HL-60 (cell line): Measurements from ENCODE around the gene SLC6A6.

Source experiments
- DNase-seq, 2 experiments: peaks; one replicate each; pipeline ENCODE4 v3.0.0-alpha.2; 2010 to 2020; ENCODE audit warnings: low read depth in 1 of 2, low spot score in 1 of 2
- H3K27ac ChIP-seq: fragments of 250-450 bp; sonication (Bioruptor Pico); replicated peaks from 2 replicates; pipeline ENCODE4 v1.5.1; 2020; ENCODE audit warnings: mild to moderate bottlenecking, moderate library complexity
- H3K27me3 ChIP-seq: fragments of 250-450 bp; sonication (Bioruptor Pico); 2 replicates; pipeline ENCODE4 v1.5.1; 2021; ENCODE audit warnings: mild to moderate bottlenecking, moderate library complexity; ENCODE audit not compliant: insufficient read depth, poor library complexity, severe bottlenecking
- H3K4me3 ChIP-seq: replicated peaks from 2 replicates; pipeline ENCODE4 v1.5.1; 2011; ENCODE audit warnings: mild to moderate bottlenecking, control low read depth, low read length; ENCODE audit not compliant: insufficient read depth
- GABPA ChIP-seq: IDR thresholded peaks from 2 replicates; pipeline ENCODE4 v1.6.1; 2012; ENCODE audit warnings: low read depth
- POLR2AphosphoS5 ChIP-seq: IDR thresholded peaks from 2 replicates; pipeline ENCODE4 v1.6.1; 2012; ENCODE audit warnings: low read depth
- SPI1 ChIP-seq: IDR thresholded peaks from 2 replicates; pipeline ENCODE4 v1.6.1; 2012; ENCODE audit warnings: low read depth, mild to moderate bottlenecking, borderline replicate concordance
- TF ChIP-seq, protein P1 (sequence below): IDR thresholded peaks from 2 replicates; pipeline ENCODE4 v1.6.1; 2012; ENCODE audit warnings: low read depth; ENCODE audit not compliant: insufficient replicate concordance
- TF ChIP-seq, protein P2 (sequence below): IDR thresholded peaks from one replicate; pipeline ENCODE4 v1.5.1; 2011; ENCODE audit warnings: low read length, control low read depth, inconsistent platforms; ENCODE audit not compliant: insufficient read depth

SLC6A6 gene

DNA sequence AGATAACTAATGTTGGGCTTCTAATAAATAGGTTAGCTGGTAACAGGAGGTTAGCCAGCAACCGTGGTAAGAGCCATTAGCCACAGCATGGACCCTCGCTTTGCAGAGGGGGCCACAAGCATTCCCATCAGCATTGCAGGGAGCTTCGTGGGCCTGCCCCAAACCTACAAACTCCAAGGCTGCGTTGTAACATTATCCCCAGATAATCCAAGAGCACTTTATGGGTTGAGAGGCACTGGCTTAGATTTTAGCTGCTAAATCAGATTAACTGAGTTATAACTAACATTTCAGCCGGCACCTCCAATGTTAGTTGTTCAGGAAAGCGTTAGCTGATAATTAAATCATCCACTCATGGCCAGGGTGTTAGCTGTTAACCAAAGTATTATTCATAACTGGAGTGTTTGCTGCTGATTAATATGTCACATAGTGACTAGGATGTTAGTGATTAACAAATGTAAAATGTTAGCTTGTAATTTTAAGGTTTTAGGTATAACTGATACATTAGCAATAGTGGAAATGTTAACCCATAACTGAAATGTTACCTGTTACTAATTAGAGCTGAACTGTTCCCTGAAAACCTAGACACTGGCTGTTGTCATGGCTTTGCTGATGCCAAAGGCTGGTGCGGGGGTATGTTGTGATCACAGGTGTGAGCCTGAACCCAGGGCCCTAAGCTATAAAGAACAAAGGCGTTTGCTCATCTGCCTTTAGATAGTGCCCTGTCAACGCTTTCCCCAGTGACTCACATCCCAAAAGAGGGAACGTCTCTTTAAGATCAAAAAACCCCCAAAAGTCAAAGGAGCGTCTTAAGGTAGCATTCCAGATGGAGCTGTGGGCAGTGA lies 56.2 kb downstream of the SLC6A6 start:
- H3K27ac ChIP-seq: no peak overlapping the region
- DNase-seq: no peak
- TF ChIP-seq POLR2AphosphoS5: no peak
- TF ChIP-seq, protein P1, sequence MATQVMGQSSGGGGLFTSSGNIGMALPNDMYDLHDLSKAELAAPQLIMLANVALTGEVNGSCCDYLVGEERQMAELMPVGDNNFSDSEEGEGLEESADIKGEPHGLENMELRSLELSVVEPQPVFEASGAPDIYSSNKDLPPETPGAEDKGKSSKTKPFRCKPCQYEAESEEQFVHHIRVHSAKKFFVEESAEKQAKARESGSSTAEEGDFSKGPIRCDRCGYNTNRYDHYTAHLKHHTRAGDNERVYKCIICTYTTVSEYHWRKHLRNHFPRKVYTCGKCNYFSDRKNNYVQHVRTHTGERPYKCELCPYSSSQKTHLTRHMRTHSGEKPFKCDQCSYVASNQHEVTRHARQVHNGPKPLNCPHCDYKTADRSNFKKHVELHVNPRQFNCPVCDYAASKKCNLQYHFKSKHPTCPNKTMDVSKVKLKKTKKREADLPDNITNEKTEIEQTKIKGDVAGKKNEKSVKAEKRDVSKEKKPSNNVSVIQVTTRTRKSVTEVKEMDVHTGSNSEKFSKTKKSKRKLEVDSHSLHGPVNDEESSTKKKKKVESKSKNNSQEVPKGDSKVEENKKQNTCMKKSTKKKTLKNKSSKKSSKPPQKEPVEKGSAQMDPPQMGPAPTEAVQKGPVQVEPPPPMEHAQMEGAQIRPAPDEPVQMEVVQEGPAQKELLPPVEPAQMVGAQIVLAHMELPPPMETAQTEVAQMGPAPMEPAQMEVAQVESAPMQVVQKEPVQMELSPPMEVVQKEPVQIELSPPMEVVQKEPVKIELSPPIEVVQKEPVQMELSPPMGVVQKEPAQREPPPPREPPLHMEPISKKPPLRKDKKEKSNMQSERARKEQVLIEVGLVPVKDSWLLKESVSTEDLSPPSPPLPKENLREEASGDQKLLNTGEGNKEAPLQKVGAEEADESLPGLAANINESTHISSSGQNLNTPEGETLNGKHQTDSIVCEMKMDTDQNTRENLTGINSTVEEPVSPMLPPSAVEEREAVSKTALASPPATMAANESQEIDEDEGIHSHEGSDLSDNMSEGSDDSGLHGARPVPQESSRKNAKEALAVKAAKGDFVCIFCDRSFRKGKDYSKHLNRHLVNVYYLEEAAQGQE: no peak
- no peak for TF ChIP-seq GABPA
- TF ChIP-seq, protein P2, sequence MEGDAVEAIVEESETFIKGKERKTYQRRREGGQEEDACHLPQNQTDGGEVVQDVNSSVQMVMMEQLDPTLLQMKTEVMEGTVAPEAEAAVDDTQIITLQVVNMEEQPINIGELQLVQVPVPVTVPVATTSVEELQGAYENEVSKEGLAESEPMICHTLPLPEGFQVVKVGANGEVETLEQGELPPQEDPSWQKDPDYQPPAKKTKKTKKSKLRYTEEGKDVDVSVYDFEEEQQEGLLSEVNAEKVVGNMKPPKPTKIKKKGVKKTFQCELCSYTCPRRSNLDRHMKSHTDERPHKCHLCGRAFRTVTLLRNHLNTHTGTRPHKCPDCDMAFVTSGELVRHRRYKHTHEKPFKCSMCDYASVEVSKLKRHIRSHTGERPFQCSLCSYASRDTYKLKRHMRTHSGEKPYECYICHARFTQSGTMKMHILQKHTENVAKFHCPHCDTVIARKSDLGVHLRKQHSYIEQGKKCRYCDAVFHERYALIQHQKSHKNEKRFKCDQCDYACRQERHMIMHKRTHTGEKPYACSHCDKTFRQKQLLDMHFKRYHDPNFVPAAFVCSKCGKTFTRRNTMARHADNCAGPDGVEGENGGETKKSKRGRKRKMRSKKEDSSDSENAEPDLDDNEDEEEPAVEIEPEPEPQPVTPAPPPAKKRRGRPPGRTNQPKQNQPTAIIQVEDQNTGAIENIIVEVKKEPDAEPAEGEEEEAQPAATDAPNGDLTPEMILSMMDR: no peak
- no peak for TF ChIP-seq SPI1
- no peaks in the 10 kb centered on the region for H3K27me3 ChIP-seq
- H3K4me3 ChIP-seq: no peak overlapping the region

DNA sequence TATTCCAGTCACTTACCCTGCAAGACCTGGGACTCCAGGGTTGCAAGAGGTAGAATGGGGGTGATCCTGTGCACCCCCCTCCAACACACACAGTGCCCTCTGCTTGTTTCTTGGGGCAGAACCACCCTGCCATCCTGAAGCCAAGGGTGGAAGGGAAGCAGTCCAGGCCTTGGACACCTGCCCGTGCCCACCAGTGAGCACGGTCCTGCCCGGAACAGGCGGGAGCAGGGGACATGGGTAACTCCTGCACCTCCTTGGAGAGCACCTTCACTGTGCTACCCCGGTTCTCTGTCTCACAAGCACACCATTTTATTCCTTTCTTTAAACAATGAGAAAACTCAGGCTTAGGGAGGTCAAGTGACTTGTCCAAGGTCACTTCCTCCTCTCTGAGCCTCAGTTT lies 57.0 kb downstream of the SLC6A6 start:
- Histone ChIP-seq H3K4me3 (no peak overlapping the region), H3K27me3 (no peaks in the 10 kb centered on the region), H3K27ac (no peak overlapping the region)
- TF ChIP-seq GABPA (no peak), SPI1 (no peak), POLR2AphosphoS5 (no peak)
- TF ChIP-seq, protein P1: no peak
- TF ChIP-seq, protein P2: no peak
- DNase-seq: no peak

DNA sequence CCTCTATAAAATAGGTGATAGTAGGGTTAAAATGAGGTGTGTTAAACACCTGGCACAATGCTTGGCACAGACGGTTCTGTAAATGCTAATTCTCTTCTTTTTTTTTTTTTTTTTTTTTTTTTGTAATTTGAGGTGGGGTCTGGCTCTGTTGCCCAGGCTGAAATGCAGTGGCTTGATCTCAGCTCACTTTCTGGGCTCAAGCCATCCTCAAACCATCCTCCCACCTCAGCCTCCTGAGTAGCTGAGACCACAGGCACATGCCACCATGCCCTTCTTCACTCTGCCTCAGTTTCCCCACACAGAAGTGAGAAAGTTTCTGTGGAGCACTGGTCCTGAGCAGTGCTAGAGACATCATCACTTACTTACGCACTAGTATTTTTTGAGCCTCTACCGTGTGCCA lies 57.4 kb downstream of the SLC6A6 start:
- no peak for TF ChIP-seq GABPA
- no peak for TF ChIP-seq POLR2AphosphoS5
- TF ChIP-seq SPI1: no peak
- TF ChIP-seq, protein P1: no peak
- TF ChIP-seq, protein P2: no peak
- Histone ChIP-seq H3K27me3 (no peaks in the 10 kb centered on the region), H3K4me3 (no peak overlapping the region), H3K27ac (no peak overlapping the region)
- no peak for DNase-seq
